K562 (cell line): Measurements from ENCODE around the gene ARL6IP4. TPM values are rescaled to one million over a fixed set of nuclear protein-coding genes. Genes with fewer than 3 reads are reported as not detected.
A peak's percentile ranks its signal among the peaks of the same experiment; 100 is the strongest.

ENCODE experiments used
- ATAC-seq: fragments of 200-7000 bp; cut with Tn5 transposase; 3 replicates; pipeline ENCODE4 v1.9.1; 2020; ENCODE audit warnings: moderate library complexity
- BruUV-seq: library from RNA; stranded (reverse); fragments of 400-500 nt; replicated peaks from 2 replicates; lab custom pipeline; 2021; lab: Mats Ljungman, UMichigan
- CTCF ChIA-PET: fragments of 300-600 bp; formaldehyde crosslinking; extraction: SDS; loops from one replicate; lab custom pipeline; 2021; ENCODE audit warnings: low intra/inter-chr PET ratio; lab: Yijun Ruan, JAX
- POLR2A ChIA-PET: fragments of 300-600, 350-650 bp; sonication (Branson Sonifier 250); formaldehyde crosslinking; extraction: SDS; loops from one replicate; lab custom pipeline; 2021; ENCODE audit warnings: antibody characterized with exemption, inconsistent platforms; lab: Yijun Ruan, JAX
- DNase-seq, 4 experiments: peaks; one replicate each; pipeline versions ENCODE4 v3.0.0 to v3.0.0-alpha.2; 2011 to 2018; ENCODE audit warnings: low spot score in 3 of 4, mixed read lengths in 3 of 4; ENCODE audit errors: extremely low read depth in 1 of 4
- FAIRE-seq: peaks from 2 replicates; lab custom pipeline; 2011; peaks lifted over from hg19 to GRCh38; lab: Jason Lieb, UNC
- H2AFZ ChIP-seq: 2 replicates; pipeline ENCODE4 v1.6.0; 2011; ENCODE audit warnings: low read depth, low read length, control low read depth, inconsistent platforms
- H3K27ac ChIP-seq: fragments of 200-600 bp; 3 replicates; pipeline ENCODE4 v1.8.0; 2011; ENCODE audit warnings: low read depth, mild to moderate bottlenecking, control low read depth, inconsistent platforms, low read length, moderate library complexity, mixed read lengths; ENCODE audit errors: extremely low read depth
- H3K27me3 ChIP-seq, 2 experiments: fragments of 300-600 bp in 1 of 2; 2 replicates in 1 of 2; 3 replicates in 1 of 2; pipeline versions ENCODE4 v1.6.0 to v1.8.0; 2011; ENCODE audit warnings: inconsistent platforms in 2 of 2, low read length in 2 of 2, mild to moderate bottlenecking in 1 of 2, mixed read lengths in 1 of 2, moderate library complexity in 1 of 2; ENCODE audit not compliant: control insufficient read depth in 2 of 2, insufficient read depth in 2 of 2
- H3K36me3 ChIP-seq: fragments of 300-600 bp; 3 replicates; pipeline ENCODE4 v1.8.0; 2011; ENCODE audit warnings: mild to moderate bottlenecking, low read length, inconsistent platforms; ENCODE audit not compliant: control insufficient read depth, insufficient read depth
- H3K4me1 ChIP-seq, 2 experiments: fragments of 200-600 bp in 1 of 2; replicated peaks in 1 of 2; 2 replicates in 1 of 2; 3 replicates in 1 of 2; pipeline versions ENCODE4 v1.5.1 to v1.8.0; 2011; ENCODE audit warnings: inconsistent platforms in 2 of 2, low read length in 2 of 2, mild to moderate bottlenecking in 1 of 2, mixed read lengths in 1 of 2, moderate library complexity in 1 of 2; ENCODE audit not compliant: control insufficient read depth in 2 of 2, insufficient read depth in 2 of 2
- H3K4me2 ChIP-seq: 2 replicates; pipeline ENCODE4 v1.6.1; 2011; ENCODE audit warnings: low read length, control low read depth, inconsistent platforms, mixed read lengths; ENCODE audit not compliant: insufficient read depth
- H3K4me3 ChIP-seq: fragments of 200-600 bp; sonication (generic), shearing (Covaris generic); 2 replicates; pipeline ENCODE4 v1.5.1; 2016; ENCODE audit warnings: control low read depth, inconsistent platforms
- H3K79me2 ChIP-seq: fragments of 200-600 bp; 3 replicates; pipeline ENCODE4 v1.8.0; 2011; ENCODE audit warnings: low read length, inconsistent platforms; ENCODE audit not compliant: control insufficient read depth, insufficient read depth
- H3K9ac ChIP-seq, 2 experiments: 2 replicates each; pipeline versions ENCODE4 v1.6.0 to v1.6.1; 2011; ENCODE audit warnings: low read depth in 2 of 2, low read length in 2 of 2, control low read depth in 1 of 2, inconsistent platforms in 1 of 2, mild to moderate bottlenecking in 1 of 2, mixed read lengths in 1 of 2; ENCODE audit not compliant: insufficient read depth in 1 of 2
- H3K9me1 ChIP-seq: one replicate; pipeline ENCODE4 v1.6.0; 2011; ENCODE audit warnings: inconsistent platforms, mild to moderate bottlenecking, low read length, moderate library complexity; ENCODE audit not compliant: control insufficient read depth, insufficient read depth
- H3K9me3 ChIP-seq: replicated peaks from 2 replicates; pipeline ENCODE4 v1.5.1; 2011; ENCODE audit warnings: low read depth, low read length, inconsistent platforms; ENCODE audit not compliant: control insufficient read depth, insufficient read depth
- H4K20me1 ChIP-seq: replicated peaks from 2 replicates; pipeline ENCODE4 v1.6.1; 2011; ENCODE audit warnings: low read length, inconsistent platforms, mixed read lengths; ENCODE audit not compliant: control insufficient read depth, insufficient read depth
- FUS ChIP-seq: fragments of 200-400 bp; formaldehyde crosslinking; optimal IDR thresholded peaks from 2 replicates; pipeline ENCODE3; 2017; ENCODE audit warnings: low read depth, low read length
- SMARCA4 ChIP-seq: fragments of 450-650 bp; IDR thresholded peaks from 2 replicates; pipeline ENCODE4 v1.6.1; 2016
- SRSF3 ChIP-seq: fragments of 200-400 bp; formaldehyde crosslinking; IDR thresholded peaks from 2 replicates; pipeline ENCODE4 v1.6.1; 2016; ENCODE audit warnings: mild to moderate bottlenecking, low read length, moderate library complexity; ENCODE audit not compliant: insufficient read depth
- ZNF583 ChIP-seq: fragments of 250-450 bp; sonication (Bioruptor Pico); IDR thresholded peaks from 2 replicates; pipeline ENCODE4 v1.4.0; 2020
- ZNF79 ChIP-seq: fragments of 250-450 bp; sonication (Bioruptor Pico); IDR thresholded peaks from 2 replicates; pipeline ENCODE4 v1.4.0; 2020; ENCODE audit warnings: low read depth, mild to moderate bottlenecking, moderate library complexity
- WGBS: fragments of 100-300 bp; shearing (Covaris generic); methylation state at CpG from one replicate; pipeline ENCODE4 v1.1.6; 2016; ENCODE audit warnings: low coverage, mixed read lengths; ENCODE audit not compliant: insufficient coverage; ENCODE audit errors: missing lambda C conversion rate; 5-methylcytosine and 5-hydroxymethylcytosine counted together
- in situ Hi-C: fragments of 300-500 bp; cut with MboI; formaldehyde crosslinking; loops from 4 replicates; pipeline ENCODE4 v1.15.0; 2018; ENCODE audit warnings: inconsistent platforms, mixed read lengths
- intact Hi-C: fragments of 100-400 bp; cut with micrococcal nuclease; formaldehyde crosslinking; loops from 2 replicates; pipeline ENCODE4 v1.14.2; 2022
- polyA plus RNA-seq, 8 experiments: library from polyadenylated mRNA; depleted of rRNA in 4 of 8; stranded (reverse) in 5 of 8; unstranded in 3 of 8; fragments of >200 nt; fragmentation: Nextera tagmentation in 2 of 8; fragmentation: Illumina TruSeq in 1 of 8; extraction: Ambion mirVana in 2 of 8; extraction: Trizol in 1 of 8; gene quantifications; 2 replicates each; pipeline versions ENCODE4 v1.2.1 to v1.2.3, GENCODE V29; 2011 to 2014; ENCODE audit warnings: inconsistent platforms in 1 of 8, missing spikeins in 1 of 8
- total RNA-seq, 7 experiments: library from RNA; depleted of rRNA in 6 of 7; stranded (reverse); fragments of >200 nt in 6 of 7; fragmentation: Illumina TruSeq in 2 of 7; extraction: Trizol in 2 of 7; gene quantifications; 2 replicates each; pipeline versions ENCODE4 v1.2.1 to v1.2.3, GENCODE V29; 2011 to 2021; ENCODE audit warnings: low replicate concordance in 1 of 7

ARL6IP4 gene
- total and polyA plus RNA-seq, 9 of the 15 experiments (the other 6 are each of a cell fraction or from before 2014, with no cell fraction given): 2.4 to 255 (median 151) TPM

DNA sequence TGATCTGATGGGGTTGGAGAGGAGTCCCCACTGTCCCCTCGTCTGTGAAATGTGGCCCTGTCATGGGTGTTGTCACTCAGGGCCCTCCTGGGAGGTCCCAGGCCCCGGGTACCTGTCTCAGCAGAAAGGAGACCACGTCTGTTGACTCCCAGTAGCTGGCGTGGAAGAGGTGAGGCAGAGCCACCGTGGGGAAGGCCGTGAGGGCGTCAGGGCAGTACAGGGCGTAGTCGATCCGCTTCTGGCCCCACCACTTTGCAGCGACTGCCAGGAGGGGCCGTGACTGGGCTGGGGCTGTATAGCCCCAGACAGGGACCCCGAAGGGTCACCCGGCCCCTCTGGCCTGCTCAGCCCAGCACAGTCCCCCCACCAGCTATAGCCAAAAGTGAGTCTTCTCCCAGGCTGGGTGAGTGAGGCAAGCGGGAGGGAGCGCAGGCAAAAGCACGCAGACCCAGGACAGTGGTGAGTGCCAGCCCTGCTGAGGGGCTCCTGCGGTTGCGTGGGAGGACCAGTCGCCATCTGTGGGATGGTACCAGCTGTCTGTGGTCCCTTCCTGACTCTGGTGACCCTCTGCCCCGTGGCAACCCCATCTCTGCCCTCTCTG, 8.2 kb downstream of the ARL6IP4 start:
- FAIRE-seq (no peak), DNase-seq (no peak), ATAC-seq (no peak)
- no peak overlapping the region for H3K4me3 ChIP-seq
- ChIA-PET CTCF (no interaction called here), POLR2A (interaction anchor here (1.1 to 1.3 kb wide), 2 partner anchors 10 kb away, joined by 3 to 5 read pairs; no protein-coding TSS in a partner anchor)
- peaks cover 13 to 76% of the 10 kb centered on the region in 2 experiments for H3K4me1 ChIP-seq
- WGBS: 73% methylated on average over 18 of the region's 21 CpGs
- intact Hi-C loops: loop anchor here (10.0 kb wide), 1 partner anchor 156 kb away; no protein-coding TSS in a partner anchor
- no peak overlapping the region for H3K27ac ChIP-seq
- no peaks in the 10 kb centered on the region for H3K79me2 ChIP-seq
- no TSS peak for BruUV-seq
- H3K27me3 ChIP-seq: no peaks in the 10 kb centered on the region
- H3K4me2 ChIP-seq: no peak overlapping the region
- H2AFZ ChIP-seq: no peak overlapping the region
- H3K9me1 ChIP-seq: no peaks in the 10 kb centered on the region
- H3K9ac ChIP-seq: peak overlapping the region in 1 of 2 experiments; percentile 58; a peak in 2 of 4 replicates
- H3K36me3 ChIP-seq: peaks cover 7% of the 10 kb centered on the region; the same call in 2 of the 3 replicates
- no peaks in the 10 kb centered on the region for H3K9me3 ChIP-seq
- TF ChIP-seq FUS (no peak), SRSF3 (no peak), SMARCA4 (no peak), ZNF583 (CRISPR knock-in tag) (no peak), ZNF79 (CRISPR knock-in tag) (no peak)
- in situ Hi-C loops: no loop called here
- H4K20me1 ChIP-seq: no peaks in the 10 kb centered on the region
